ENCODE results near the gene FARP2.

GRCh38 chr2:241454837-241455485, 98.9 kb downstream of the FARP2 start:
- TF ChIP-seq EZH2phosphoT487 (IDR thresholded peaks at IDR 0.05; ENCODE audit: borderline replicate concordance) (no peak), CTCF (conservative IDR thresholded peaks at IDR 0.05; ENCODE audit: low read length) (no peak)

Data from Loucy (cell line).